Natural killer cell treated with Interleukin-12 subunit alpha and Interleukin-12 subunit beta and Interleukin-15 and Interleukin-18, amount 100 ng/mL, for 72 hours (primary cell): Measurements from ENCODE around the gene HOXA3. TPM values are rescaled to one million over a fixed set of nuclear protein-coding genes. Genes with fewer than 3 reads are reported as not detected.

Source experiments
- ATAC-seq, 2 donors: fragments of 150-1000 bp; cut with Tn5 transposase in 1 of 2; sonication (Bioruptor Pico), chemical (Tn5 transposase) in 1 of 2; 2 replicates each; pipeline ENCODE4 v1.10.0; 2021
- DNase-seq: peaks from one replicate; pipeline ENCODE4 v3.0.0; 2022; ENCODE audit warnings: low spot score
- H3K27ac Mint-ChIP-seq, 2 donors: 1 replicate in 1 of 2; 2 replicates in 1 of 2; pipeline ENCODE4 v1.8.0; 2022; ENCODE audit warnings: mixed read lengths in 2 of 2, mild to moderate bottlenecking in 1 of 2, moderate library complexity in 1 of 2
- H3K27me3 Mint-ChIP-seq, 2 donors: 1 replicate in 1 of 2; 2 replicates in 1 of 2; pipeline ENCODE4 v1.8.0; 2022; ENCODE audit warnings: mixed read lengths in 2 of 2
- H3K36me3 Mint-ChIP-seq: one replicate; pipeline ENCODE4 v1.8.0; 2022; ENCODE audit warnings: mixed read lengths
- H3K4me1 Mint-ChIP-seq, 2 donors: 1 replicate in 1 of 2; 2 replicates in 1 of 2; pipeline ENCODE4 v1.8.0; 2022; ENCODE audit warnings: low read depth in 2 of 2, mixed read lengths in 2 of 2, mild to moderate bottlenecking in 1 of 2
- H3K4me3 Mint-ChIP-seq: one replicate; pipeline ENCODE4 v1.8.0; 2022; ENCODE audit warnings: mixed read lengths
- H3K9me3 Mint-ChIP-seq: 2 replicates; pipeline ENCODE4 v1.8.0; 2022; ENCODE audit warnings: mixed read lengths
- total RNA-seq, 2 donors: library from RNA; stranded (reverse); gene quantifications; one replicate each; pipeline ENCODE4 v1.2.3, GENCODE V29; 2022

The HOXA3 gene
- total RNA-seq, 2 donors from 2014 or later: not detected

GRCh38 chr7:27068259-27068658, 84.1 kb downstream of the HOXA3 start:
- H3K4me3 Mint-ChIP-seq: no peak overlapping the region
- H3K36me3 Mint-ChIP-seq: no peaks in the 10 kb centered on the region
- H3K27me3 Mint-ChIP-seq: peaks cover 11 to 23% of the 10 kb centered on the region in 2 donors
- DNase-seq (no peak), ATAC-seq (no peak)
- H3K9me3 Mint-ChIP-seq: no peaks in the 10 kb centered on the region
- no peak overlapping the region for H3K27ac Mint-ChIP-seq
- H3K4me1 Mint-ChIP-seq: no peaks in the 10 kb centered on the region

- no peak overlapping the region for H3K4me3 Mint-ChIP-seq
- ATAC-seq (no peak), DNase-seq (no peak)
- no peaks in the 10 kb centered on the region for H3K9me3 Mint-ChIP-seq
- no peak overlapping the region for H3K27ac Mint-ChIP-seq
- H3K27me3 Mint-ChIP-seq: peaks cover 11 to 18% of the 10 kb centered on the region in 2 donors
- no peaks in the 10 kb centered on the region for H3K4me1 Mint-ChIP-seq
- no peaks in the 10 kb centered on the region for H3K36me3 Mint-ChIP-seq
These were observed 86.2 kb downstream of the HOXA3 start for GRCh38 chr7:27066148-27066547.

GRCh38 chr7:27065709-27066108, 86.7 kb downstream of the HOXA3 start:
- no peak overlapping the region for H3K4me3 Mint-ChIP-seq
- no peaks in the 10 kb centered on the region for H3K9me3 Mint-ChIP-seq
- H3K4me1 Mint-ChIP-seq: no peaks in the 10 kb centered on the region
- ATAC-seq (no peak), DNase-seq (no peak)
- H3K27ac Mint-ChIP-seq: no peak overlapping the region
- peaks cover 13 to 22% of the 10 kb centered on the region in 2 donors for H3K27me3 Mint-ChIP-seq
- no peaks in the 10 kb centered on the region for H3K36me3 Mint-ChIP-seq

- Mint-ChIP-seq H3K36me3 (no peaks in the 10 kb centered on the region), H3K9me3 (no peaks in the 10 kb centered on the region), H3K27ac (no peak overlapping the region), H3K4me1 (no peaks in the 10 kb centered on the region), H3K4me3 (no peak overlapping the region), H3K27me3 (peaks cover 21 to 33% of the 10 kb centered on the region in 2 donors)
- ATAC-seq (no peak), DNase-seq (no peak)
These were observed 87.7 kb downstream of the HOXA3 start for GRCh38 chr7:27064661-27065060.

GRCh38 chr7:27064159-27064558, 88.2 kb downstream of the HOXA3 start:
- no peak for DNase-seq
- H3K9me3 Mint-ChIP-seq: no peaks in the 10 kb centered on the region
- H3K27ac Mint-ChIP-seq: no peak overlapping the region
- peaks cover 23 to 38% of the 10 kb centered on the region in 2 donors for H3K27me3 Mint-ChIP-seq
- no peak overlapping the region for H3K4me3 Mint-ChIP-seq
- no peaks in the 10 kb centered on the region for H3K4me1 Mint-ChIP-seq
- ATAC-seq: no peak
- no peaks in the 10 kb centered on the region for H3K36me3 Mint-ChIP-seq

GRCh38 chr7:27062946-27063345, 89.4 kb downstream of the HOXA3 start:
- peaks cover 21 to 38% of the 10 kb centered on the region in 2 donors for H3K27me3 Mint-ChIP-seq
- DNase-seq (no peak), ATAC-seq (no peak)
- no peaks in the 10 kb centered on the region for H3K36me3 Mint-ChIP-seq
- H3K4me1 Mint-ChIP-seq: no peaks in the 10 kb centered on the region
- no peaks in the 10 kb centered on the region for H3K9me3 Mint-ChIP-seq
- no peak overlapping the region for H3K4me3 Mint-ChIP-seq
- no peak overlapping the region for H3K27ac Mint-ChIP-seq

Other genes with a start within 250 kb of the HOXA3 start
- under 1 TPM; 0.36 to 0.78 TPM for gene HOXA1, start 56.6 kb downstream of the HOXA3 start, total RNA-seq
- gene HOXA2, start 49.9 kb downstream of the HOXA3 start, total RNA-seq: not detected
- gene HOXA4, start 21.8 kb downstream of the HOXA3 start, total RNA-seq: under 1 TPM in 1 of 2 donors, not detected in 1; 0.55 TPM
- gene HOXA5, start 8.9 kb downstream of the HOXA3 start, total RNA-seq: under 1 TPM; 0.33 to 0.64 TPM
- gene HOXA6, start 4.8 kb downstream of the HOXA3 start, total RNA-seq: under 1 TPM in 1 of 2 donors, not detected in 1; 0.81 TPM
- gene HOXA7, start 4.1 kb upstream of the HOXA3 start, total RNA-seq: under 1 TPM in 1 of 2 donors, not detected in 1; 0.20 TPM
- gene HOXA9, start 13.0 kb upstream of the HOXA3 start, total RNA-seq: 1 to 10 TPM in 1 of 2 donors, not detected in 1; 2.4 TPM
- gene HOXA10, start 21.7 kb upstream of the HOXA3 start, total RNA-seq: 1 to 10 TPM in 1 of 2 donors, under 1 TPM in 1; 0.88 to 1.3 TPM
- under 1 TPM; 0.20 to 0.76 TPM for gene HOXA11, start 32.6 kb upstream of the HOXA3 start, total RNA-seq
- gene HOXA13, start 47.5 kb upstream of the HOXA3 start, total RNA-seq: not detected
- not detected for gene EVX1, start 90.2 kb upstream of the HOXA3 start, total RNA-seq